GM12891 (cell line): ENCODE measurements around the gene MEGF6.

Source experiments
- POLR2A ChIP-seq: IDR thresholded peaks from 2 replicates; pipeline ENCODE4 v1.6.1; 2011; ENCODE audit warnings: low read depth, low read length, control low read depth
- POLR2AphosphoS5 ChIP-seq: IDR thresholded peaks from 2 replicates; pipeline ENCODE4 v1.6.1; 2011; ENCODE audit warnings: low read depth, low read length, control low read depth
- POU2F2 ChIP-seq: IDR thresholded peaks from 2 replicates; pipeline ENCODE4 v1.6.1; 2011; ENCODE audit warnings: low read depth, mild to moderate bottlenecking, control low read depth, low read length, moderate library complexity
- SPI1 ChIP-seq: IDR thresholded peaks from 2 replicates; pipeline ENCODE4 v1.6.1; 2011; ENCODE audit warnings: low read depth, low read length, control low read depth
- TAF1 ChIP-seq: IDR thresholded peaks from 2 replicates; pipeline ENCODE4 v1.6.1; 2011; ENCODE audit warnings: low read depth, low read length, control low read depth

DNA sequence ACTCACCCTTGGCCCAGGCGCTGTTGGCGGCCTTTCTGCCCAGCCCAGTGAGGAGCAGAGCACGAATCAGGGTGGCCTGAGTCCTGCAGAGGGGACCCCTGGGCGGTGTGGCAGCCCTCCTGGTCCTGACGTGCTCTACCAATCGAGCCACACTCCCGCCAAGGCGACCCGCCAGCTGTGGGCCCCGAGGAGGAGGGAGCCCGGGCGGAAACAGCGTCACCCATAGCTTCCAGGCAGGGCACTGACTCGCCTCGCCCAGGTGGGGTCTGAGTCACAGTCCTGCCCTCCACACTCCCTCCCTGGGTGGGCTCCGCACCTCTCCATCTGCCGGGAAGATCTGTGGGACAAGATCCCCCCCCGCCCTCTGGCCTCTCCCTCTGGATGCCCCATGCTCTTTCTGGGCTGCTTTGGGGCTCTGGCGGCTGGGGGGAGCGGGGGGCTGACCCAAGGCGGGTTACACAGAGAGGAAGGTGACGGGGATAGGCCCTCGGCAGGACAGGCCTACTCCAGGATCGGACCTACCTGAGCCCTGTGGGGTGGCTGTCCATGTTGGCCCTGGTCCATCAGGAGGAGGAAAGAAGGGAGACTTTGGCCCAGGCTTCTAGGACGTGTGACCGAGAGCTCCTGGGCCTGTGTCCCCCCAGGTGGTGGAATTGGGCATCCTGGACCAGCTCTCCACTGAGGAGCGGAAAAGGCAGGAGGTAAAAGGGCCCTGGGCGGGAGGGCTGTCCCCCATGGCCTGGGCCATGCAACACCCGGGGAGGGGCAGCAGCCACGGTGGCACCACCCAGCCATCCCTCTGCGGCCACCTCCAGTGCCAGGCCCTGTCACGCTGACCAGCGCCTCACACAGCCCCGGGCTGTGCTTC is 142.8 kb downstream of the MEGF6 start:
- TF ChIP-seq POLR2A (no peak), TAF1 (no peak), POLR2AphosphoS5 (no peak), SPI1 (no peak), POU2F2 (no peak)
